SK-N-MC (cell line): ENCODE data around the gene COL8A1.

Experiments used
- FOXP2 ChIP-seq: optimal IDR thresholded peaks from 2 replicates; pipeline ENCODE3; 2011; ENCODE audit warnings: mild to moderate bottlenecking, moderate library complexity; ENCODE audit not compliant: insufficient read depth; ENCODE audit errors: extremely low read length, control extremely low read depth
- POLR2AphosphoS5 ChIP-seq: IDR thresholded peaks from 2 replicates; pipeline ENCODE4 v1.6.1; 2012; ENCODE audit warnings: mild to moderate bottlenecking, low read depth, low read length, borderline replicate concordance

GRCh38 chr3:99768808-99769501, 130.6 kb downstream of the COL8A1 start:
- TF ChIP-seq POLR2AphosphoS5 (no peak), FOXP2 (no peak)
